ENCODE data around the gene DARS1. TPM values are rescaled to one million over a fixed set of nuclear protein-coding genes. Genes with fewer than 3 reads are reported as not detected.

The DARS1 gene
- total RNA-seq, 1 experiment from 2014 or later = 56.7 TPM

DNA sequence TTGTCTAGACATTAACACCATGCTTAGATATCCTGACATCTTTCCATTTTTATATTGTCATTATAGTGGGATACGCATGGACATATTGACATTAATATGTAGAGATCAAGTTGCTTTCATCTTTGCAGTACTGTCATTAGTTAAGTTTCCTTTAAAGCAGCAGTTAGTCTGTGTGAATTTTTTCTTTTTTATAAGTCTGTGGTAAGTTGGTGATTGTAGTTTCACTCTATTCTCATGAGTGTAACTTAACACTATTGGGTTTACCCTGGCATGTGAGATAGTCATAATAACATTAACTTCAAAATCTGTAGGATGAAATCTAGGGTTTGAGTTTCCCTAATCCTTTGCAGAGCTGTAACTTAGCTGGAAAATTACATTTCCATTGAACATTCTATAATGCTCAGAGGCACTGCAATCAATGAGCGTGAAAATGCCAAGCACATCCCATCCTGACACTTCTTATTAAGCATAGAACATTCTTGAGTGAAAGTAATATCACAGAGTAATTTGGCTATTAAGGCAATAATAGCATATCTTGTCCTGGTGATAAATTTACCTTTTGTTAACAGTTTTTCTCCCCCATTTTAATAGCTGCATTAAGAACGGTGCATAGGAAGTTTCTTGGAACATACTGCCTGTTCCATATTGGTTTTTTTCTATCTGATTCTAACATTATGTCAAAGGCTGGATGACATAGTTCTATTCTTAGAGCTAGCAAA, 47.5 kb upstream of the DARS1 start:
- intact Hi-C loops (cut with micrococcal nuclease) = no loop called here
- DNase-seq (no peak), ATAC-seq (no peak)
- Histone ChIP-seq H3K9me2 (replicated peaks; ENCODE audit: low read length) (no peaks in the 10 kb centered on the region), H4K20me1 (ENCODE audit: low read length) (no peaks in the 10 kb centered on the region), H3K9me3 (ENCODE audit: low read length) (no peaks in the 10 kb centered on the region), H3K4me3 (ENCODE audit: low read length) (no peak overlapping the region), H3K36me3 (ENCODE audit: low read depth, low read length) (no peaks in the 10 kb centered on the region), H3K4me1 (ENCODE audit: insufficient read depth, low read length) (no peaks in the 10 kb centered on the region), H3K27ac (ENCODE audit: low read length) (no peak overlapping the region), H3K4me2 (ENCODE audit: low read length) (no peak overlapping the region), H3F3A (ENCODE audit: low read length, unreplicated experiment) (no peaks in the 10 kb centered on the region), H2AFZ (ENCODE audit: low read length) (no peak overlapping the region), H3K27me3 (ENCODE audit: low read length) (peaks cover 58% of the 10 kb centered on the region), H3K9ac (ENCODE audit: low read length) (no peak overlapping the region), H3K79me2 (ENCODE audit: low read length) (no peaks in the 10 kb centered on the region)
- no TSS peak for BruUV-seq (replicated peaks)
- ChIA-PET POLR2A (ENCODE audit: unreplicated experiment) (no interaction called here), CTCF (interaction anchor here (0.6 kb wide), 1 partner anchor 9 kb away, joined by 4 read pairs; no protein-coding TSS in a partner anchor)
- TF ChIP-seq EZH2 (IDR thresholded peaks at IDR 0.05; ENCODE audit: low read length, unreplicated experiment) (no peak), EZH2phosphoT487 (IDR thresholded peaks at IDR 0.05; ENCODE audit: borderline replicate concordance, low read length) (no peak)
- TF ChIP-seq, protein P1, sequence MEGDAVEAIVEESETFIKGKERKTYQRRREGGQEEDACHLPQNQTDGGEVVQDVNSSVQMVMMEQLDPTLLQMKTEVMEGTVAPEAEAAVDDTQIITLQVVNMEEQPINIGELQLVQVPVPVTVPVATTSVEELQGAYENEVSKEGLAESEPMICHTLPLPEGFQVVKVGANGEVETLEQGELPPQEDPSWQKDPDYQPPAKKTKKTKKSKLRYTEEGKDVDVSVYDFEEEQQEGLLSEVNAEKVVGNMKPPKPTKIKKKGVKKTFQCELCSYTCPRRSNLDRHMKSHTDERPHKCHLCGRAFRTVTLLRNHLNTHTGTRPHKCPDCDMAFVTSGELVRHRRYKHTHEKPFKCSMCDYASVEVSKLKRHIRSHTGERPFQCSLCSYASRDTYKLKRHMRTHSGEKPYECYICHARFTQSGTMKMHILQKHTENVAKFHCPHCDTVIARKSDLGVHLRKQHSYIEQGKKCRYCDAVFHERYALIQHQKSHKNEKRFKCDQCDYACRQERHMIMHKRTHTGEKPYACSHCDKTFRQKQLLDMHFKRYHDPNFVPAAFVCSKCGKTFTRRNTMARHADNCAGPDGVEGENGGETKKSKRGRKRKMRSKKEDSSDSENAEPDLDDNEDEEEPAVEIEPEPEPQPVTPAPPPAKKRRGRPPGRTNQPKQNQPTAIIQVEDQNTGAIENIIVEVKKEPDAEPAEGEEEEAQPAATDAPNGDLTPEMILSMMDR (conservative IDR thresholded peaks at IDR 0.05; ENCODE audit: low read depth, low read length) = no peak

DNA sequence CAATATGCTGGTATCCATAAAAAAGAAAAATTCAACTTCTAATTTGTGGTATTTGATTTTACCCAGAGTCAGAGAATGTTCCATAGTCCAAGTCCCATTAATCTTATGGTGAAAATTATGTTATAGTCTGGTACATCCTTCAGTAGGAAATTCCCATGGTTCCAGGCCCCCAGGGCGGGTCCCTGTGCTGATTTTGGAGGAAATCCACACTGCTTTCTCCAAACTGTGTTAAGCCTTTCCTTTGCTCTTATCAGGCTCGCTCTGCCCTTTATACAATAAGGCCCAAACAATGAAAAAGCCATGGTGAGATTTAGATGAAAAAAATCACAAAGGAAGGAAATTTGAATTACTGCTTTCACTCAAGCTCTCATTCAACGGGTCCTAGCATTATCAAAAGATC, 46.8 kb upstream of the DARS1 start:
- H3K4me2 ChIP-seq (ENCODE audit: low read length) = no peak overlapping the region
- ATAC-seq (no peak), DNase-seq (no peak)
- ChIA-PET POLR2A (ENCODE audit: unreplicated experiment) (no interaction called here), CTCF (no interaction called here)
- no TSS peak for BruUV-seq (replicated peaks)
- no peak overlapping the region for H2AFZ ChIP-seq (ENCODE audit: low read length)
- no peak overlapping the region for H3K9ac ChIP-seq (ENCODE audit: low read length)
- H3K9me2 ChIP-seq (replicated peaks; ENCODE audit: low read length) = no peaks in the 10 kb centered on the region
- no peak for TF ChIP-seq EZH2phosphoT487 (IDR thresholded peaks at IDR 0.05; ENCODE audit: borderline replicate concordance, low read length)
- no peaks in the 10 kb centered on the region for H3F3A ChIP-seq (ENCODE audit: low read length, unreplicated experiment)
- H3K27me3 ChIP-seq (ENCODE audit: low read length) = peaks cover 50% of the 10 kb centered on the region
- H4K20me1 ChIP-seq (ENCODE audit: low read length) = no peaks in the 10 kb centered on the region
- intact Hi-C loops (cut with micrococcal nuclease) = no loop called here
- no peaks in the 10 kb centered on the region for H3K4me1 ChIP-seq (ENCODE audit: insufficient read depth, low read length)
- no peaks in the 10 kb centered on the region for H3K9me3 ChIP-seq (ENCODE audit: low read length)
- H3K27ac ChIP-seq (ENCODE audit: low read length) = no peak overlapping the region
- H3K4me3 ChIP-seq (ENCODE audit: low read length) = no peak overlapping the region
- H3K36me3 ChIP-seq (ENCODE audit: low read depth, low read length) = no peaks in the 10 kb centered on the region
- H3K79me2 ChIP-seq (ENCODE audit: low read length) = no peaks in the 10 kb centered on the region

DNA sequence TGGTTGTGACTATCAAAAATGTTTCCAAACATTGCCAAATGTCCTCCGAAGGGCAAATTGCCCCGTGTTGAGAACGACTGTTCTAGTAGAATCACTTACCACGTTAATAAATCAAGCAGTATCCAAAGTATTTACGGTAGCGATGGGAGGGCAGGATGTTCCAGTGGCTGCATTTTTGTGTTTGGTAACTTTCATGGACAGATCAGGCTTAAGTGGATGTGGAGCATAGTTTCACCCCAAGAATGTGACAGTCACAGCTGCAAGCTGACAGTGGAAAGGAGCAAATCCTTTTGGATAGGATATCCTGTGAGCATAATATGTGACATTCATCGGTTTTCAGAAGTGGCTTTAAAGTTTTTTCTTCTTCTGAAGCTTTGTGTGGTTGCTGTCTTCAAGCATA, 46.3 kb upstream of the DARS1 start:
- peaks cover 45% of the 10 kb centered on the region for H3K27me3 ChIP-seq (ENCODE audit: low read length)
- POLR2A ChIA-PET (ENCODE audit: unreplicated experiment) = no interaction called here
- H3K4me1 ChIP-seq (ENCODE audit: insufficient read depth, low read length) = no peaks in the 10 kb centered on the region
- CTCF ChIA-PET = no interaction called here
- TF ChIP-seq, protein P1 (conservative IDR thresholded peaks at IDR 0.05; ENCODE audit: low read depth, low read length) = no peak
- no peak for TF ChIP-seq EZH2phosphoT487 (IDR thresholded peaks at IDR 0.05; ENCODE audit: borderline replicate concordance, low read length)
- TF ChIP-seq EZH2 (IDR thresholded peaks at IDR 0.05; ENCODE audit: low read length, unreplicated experiment) = no peak
- intact Hi-C loops (cut with micrococcal nuclease) = no loop called here
- no peak overlapping the region for H3K4me2 ChIP-seq (ENCODE audit: low read length)
- H3K4me3 ChIP-seq (ENCODE audit: low read length) = no peak overlapping the region
- no peaks in the 10 kb centered on the region for H4K20me1 ChIP-seq (ENCODE audit: low read length)
- DNase-seq = no peak
- H3K9ac ChIP-seq (ENCODE audit: low read length) = no peak overlapping the region
- BruUV-seq (replicated peaks) = no TSS peak
- H3K9me2 ChIP-seq (replicated peaks; ENCODE audit: low read length) = no peaks in the 10 kb centered on the region
- no peaks in the 10 kb centered on the region for H3F3A ChIP-seq (ENCODE audit: low read length, unreplicated experiment)
- ATAC-seq = no peak
- H3K79me2 ChIP-seq (ENCODE audit: low read length) = no peaks in the 10 kb centered on the region
- H2AFZ ChIP-seq (ENCODE audit: low read length) = no peak overlapping the region
- H3K36me3 ChIP-seq (ENCODE audit: low read depth, low read length) = no peaks in the 10 kb centered on the region
- no peak overlapping the region for H3K27ac ChIP-seq (ENCODE audit: low read length)
- H3K9me3 ChIP-seq (ENCODE audit: low read length) = no peaks in the 10 kb centered on the region

All from PC-3 (cell line).